ENCODE results near the gene ZNF185.

- TF ChIP-seq EZH2 (IDR thresholded peaks at IDR 0.05) = no peak
- no peak for TF ChIP-seq CTCF (IDR thresholded peaks at IDR 0.05)
These were observed 4.6 kb upstream of the ZNF185 start for GRCh38 chrX:152892999-152893891.
